Erythroblast (primary cell): ENCODE results near the gene FLT1.

ENCODE experiments used
- GATA1 ChIP-seq: IDR thresholded peaks from 2 replicates; pipeline ENCODE4 v1.6.1; 2011; ENCODE audit warnings: low read depth, mild to moderate bottlenecking, control low read depth, low read length, moderate library complexity
- POLR2A ChIP-seq: IDR thresholded peaks from 2 replicates; pipeline ENCODE4 v1.6.1; 2011; ENCODE audit warnings: mild to moderate bottlenecking, low read length

DNA sequence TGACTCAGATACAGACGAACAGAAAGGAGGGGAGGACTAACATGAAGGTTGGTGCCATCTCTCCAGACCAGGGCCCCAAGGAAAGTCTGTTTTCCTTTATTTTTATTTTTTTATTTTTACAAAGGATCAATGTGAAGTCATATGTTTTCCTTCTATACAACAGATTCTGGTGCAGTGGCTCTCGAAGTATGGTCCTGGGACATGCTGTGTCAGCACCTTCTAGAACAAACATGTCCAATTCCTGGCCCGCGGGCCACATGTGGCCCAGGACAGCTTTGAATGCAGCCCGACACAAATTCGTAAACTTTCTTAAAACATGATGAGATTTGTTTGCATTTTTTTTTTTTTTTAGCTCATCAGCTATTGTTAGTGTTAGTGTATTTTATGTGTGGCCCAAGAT, 174.7 kb downstream of the FLT1 start:
- TF ChIP-seq POLR2A (no peak), GATA1 (no peak)
